H1 (cell line): Measurements from ENCODE around the gene ATP13A2. TPM values are rescaled to one million over a fixed set of nuclear protein-coding genes. Genes with fewer than 3 reads are reported as not detected.

ENCODE experiments used
- CTCF ChIA-PET: fragments of 300-600 bp; sonication (Branson Sonifier 250); formaldehyde crosslinking; loops from one replicate; lab custom pipeline; 2021; ENCODE audit not compliant: partially characterized antibody; lab: Charles Lee
- POLR2A ChIA-PET: fragments of 300-600 bp; sonication (Branson Sonifier 250); formaldehyde crosslinking; loops from one replicate; lab custom pipeline; 2021; ENCODE audit warnings: inconsistent platforms; ENCODE audit not compliant: partially characterized antibody; lab: Charles Lee
- DNase-seq, 2 experiments: peaks; one replicate each; pipeline versions ENCODE4 v3.0.0 to v3.0.0-alpha.2; 2010 to 2022; ENCODE audit warnings: low spot score in 2 of 2, low read depth in 1 of 2, mixed read lengths in 1 of 2
- FAIRE-seq: peaks from 2 replicates; lab custom pipeline; 2011; peaks lifted over from hg19 to GRCh38; lab: Jason Lieb, UNC
- H2AFZ ChIP-seq: 2 replicates; pipeline ENCODE4 v1.8.1; 2012; ENCODE audit warnings: low read length, inconsistent platforms
- H2AK5ac ChIP-seq: 2 replicates; pipeline ENCODE4 v1.6.1; 2013; ENCODE audit warnings: low read depth, low read length
- H2BK120ac ChIP-seq: replicated peaks from 2 replicates; pipeline ENCODE3; 2013; ENCODE audit warnings: low read depth, low read length, inconsistent platforms
- H2BK12ac ChIP-seq: 2 replicates; pipeline ENCODE4 v1.6.1; 2013; ENCODE audit warnings: low read depth, low read length
- H2BK15ac ChIP-seq: 2 replicates; pipeline ENCODE4 v1.6.1; 2013; ENCODE audit warnings: low read length
- H2BK20ac ChIP-seq: 2 replicates; pipeline ENCODE4 v1.6.1; 2013; ENCODE audit warnings: low read length
- H2BK5ac ChIP-seq: 2 replicates; pipeline ENCODE4 v1.6.1; 2013; ENCODE audit warnings: low read depth, low read length
- H3K14ac ChIP-seq: 2 replicates; pipeline ENCODE4 v1.6.1; 2013; ENCODE audit warnings: inconsistent platforms; ENCODE audit not compliant: insufficient read length
- H3K18ac ChIP-seq: 2 replicates; pipeline ENCODE4 v1.6.1; 2013; ENCODE audit warnings: low read length; ENCODE audit errors: extremely low read depth
- H3K23ac ChIP-seq: 2 replicates; pipeline ENCODE4 v1.6.1; 2013; ENCODE audit warnings: inconsistent platforms; ENCODE audit not compliant: insufficient read length
- H3K23me2 ChIP-seq: 2 replicates; pipeline ENCODE4 v1.6.1; 2013; ENCODE audit warnings: low read depth, low read length
- H3K27ac ChIP-seq: 2 replicates; pipeline ENCODE4 v1.6.1; 2011; ENCODE audit warnings: low read depth, low read length, inconsistent platforms
- H3K27me3 ChIP-seq, 4 experiments: replicated peaks in 1 of 4; 1 replicate in 1 of 4; 2 replicates in 3 of 4; pipeline versions ENCODE4 v1.6.1 to v1.8.1; 2011 to 2013; ENCODE audit warnings: low read length in 3 of 4, mild to moderate bottlenecking in 3 of 4, inconsistent platforms in 2 of 4, mixed read lengths in 2 of 4, moderate library complexity in 1 of 4; ENCODE audit not compliant: control insufficient read depth in 3 of 4, insufficient read depth in 3 of 4; ENCODE audit errors: extremely low read depth in 1 of 4
- H3K36me3 ChIP-seq, 4 experiments: 2 replicates each; pipeline versions ENCODE4 v1.6.1 to v1.8.1; 2011 to 2013; ENCODE audit warnings: mild to moderate bottlenecking in 4 of 4, low read length in 3 of 4, moderate library complexity in 2 of 4, control low read depth in 1 of 4, inconsistent platforms in 1 of 4; ENCODE audit not compliant: insufficient read depth in 4 of 4, control insufficient read depth in 2 of 4
- H3K4ac ChIP-seq: replicated peaks from 2 replicates; pipeline ENCODE3; 2013; ENCODE audit warnings: low read length, low read depth, mixed read lengths, inconsistent platforms; ENCODE audit not compliant: insufficient read length
- H3K4me1 ChIP-seq, 4 experiments: replicated peaks in 1 of 4; 1 replicate in 1 of 4; 2 replicates in 3 of 4; pipeline versions ENCODE4 v1.6.1 to v1.8.1; 2011 to 2013; ENCODE audit warnings: low read length in 3 of 4, inconsistent platforms in 2 of 4, mixed read lengths in 1 of 4; ENCODE audit not compliant: insufficient read depth in 4 of 4, control insufficient read depth in 3 of 4
- H3K4me2 ChIP-seq, 2 experiments: 2 replicates each; pipeline versions ENCODE4 v1.6.1 to v1.8.1; 2011 to 2013; ENCODE audit warnings: low read depth in 2 of 2, low read length in 2 of 2, control low read depth in 1 of 2, inconsistent platforms in 1 of 2, mild to moderate bottlenecking in 1 of 2; ENCODE audit not compliant: insufficient read depth in 1 of 2
- H3K4me3 ChIP-seq, 4 experiments: fragments of 200-600, 300-600 bp in 1 of 4; sonication (generic), shearing (Covaris generic), sonication (Bioruptor Twin) in 1 of 4; 2 replicates each; pipeline versions ENCODE4 v1.5.1 to v1.8.1; 2011 to 2016; ENCODE audit warnings: low read length in 4 of 4, low read depth in 3 of 4, control low read depth in 2 of 4, inconsistent platforms in 2 of 4, mild to moderate bottlenecking in 2 of 4, mixed read lengths in 1 of 4, moderate library complexity in 1 of 4; ENCODE audit not compliant: insufficient read depth in 2 of 4; ENCODE audit errors: extremely low read depth in 1 of 4
- H3K56ac ChIP-seq: replicated peaks from 2 replicates; pipeline ENCODE3; 2013; ENCODE audit warnings: low read depth, mild to moderate bottlenecking, mixed read lengths, low read length, inconsistent platforms; ENCODE audit not compliant: insufficient read length
- H3K79me1 ChIP-seq: 2 replicates; pipeline ENCODE4 v1.6.1; 2013; ENCODE audit warnings: low read depth, low read length, control low read depth
- H3K79me2 ChIP-seq, 2 experiments: 2 replicates each; pipeline versions ENCODE4 v1.6.1 to v1.8.1; 2012 to 2013; ENCODE audit warnings: low read length in 2 of 2, mild to moderate bottlenecking in 2 of 2, inconsistent platforms in 1 of 2; ENCODE audit not compliant: insufficient read depth in 2 of 2, control insufficient read depth in 1 of 2
- H3K9ac ChIP-seq, 4 experiments: replicated peaks in 1 of 4; 1 replicate in 1 of 4; 2 replicates in 3 of 4; pipeline versions ENCODE4 v1.6.1 to v1.8.1; 2011 to 2013; ENCODE audit warnings: low read depth in 3 of 4, low read length in 3 of 4, control low read depth in 2 of 4, mild to moderate bottlenecking in 2 of 4, moderate library complexity in 2 of 4, inconsistent platforms in 1 of 4; ENCODE audit errors: extremely low read depth in 1 of 4
- H3K9me3 ChIP-seq, 2 experiments: 2 replicates each; pipeline versions ENCODE4 v1.6.1 to v1.8.1; 2012 to 2013; ENCODE audit warnings: mild to moderate bottlenecking in 2 of 2, moderate library complexity in 2 of 2, control low read depth in 1 of 2, inconsistent platforms in 1 of 2, low read depth in 1 of 2, low read length in 1 of 2, mixed read lengths in 1 of 2; ENCODE audit not compliant: insufficient read depth in 2 of 2
- H4K20me1 ChIP-seq, 2 experiments: replicated peaks in 1 of 2; 2 replicates each; pipeline versions ENCODE3 to v1.8.1; 2011 to 2013; ENCODE audit warnings: inconsistent platforms in 2 of 2, low read length in 2 of 2, mild to moderate bottlenecking in 1 of 2; ENCODE audit not compliant: insufficient read depth in 2 of 2, control insufficient read depth in 1 of 2
- H4K5ac ChIP-seq: 2 replicates; pipeline ENCODE4 v1.6.1; 2013; ENCODE audit warnings: low read length, low read depth, mixed read lengths, inconsistent platforms; ENCODE audit not compliant: insufficient read length
- H4K8ac ChIP-seq: 2 replicates; pipeline ENCODE4 v1.8.0; 2013; ENCODE audit warnings: mild to moderate bottlenecking, moderate library complexity, low read length, inconsistent platforms; ENCODE audit not compliant: insufficient read depth; ENCODE audit errors: extremely low read depth
- H4K91ac ChIP-seq: replicated peaks from 2 replicates; pipeline ENCODE3; 2013; ENCODE audit warnings: low read length, mixed read lengths, inconsistent platforms; ENCODE audit not compliant: insufficient read length
- ATF3 ChIP-seq: IDR thresholded peaks from 2 replicates; pipeline ENCODE4 v1.6.1; 2011; ENCODE audit warnings: low read depth, mild to moderate bottlenecking, low read length; ENCODE audit not compliant: insufficient read depth
- BCL11A ChIP-seq, 2 experiments: IDR thresholded peaks; one replicate each; pipeline ENCODE4 v1.6.1; 2011; ENCODE audit warnings: low read depth in 2 of 2, low read length in 2 of 2, mild to moderate bottlenecking in 2 of 2
- CBX8 ChIP-seq: fragments of 300-800, 300-1000 bp; sonication (generic); IDR thresholded peaks from 2 replicates; pipeline ENCODE4 v1.7.1; 2016; ENCODE audit warnings: low read depth, low read length, borderline replicate concordance
- CHD2 ChIP-seq: IDR thresholded peaks from 2 replicates; pipeline ENCODE4 v1.6.1; 2012; ENCODE audit warnings: low read length, improper control_type of control experiment
- CTCF ChIP-seq, 3 experiments: IDR thresholded peaks; 1 replicate in 2 of 3; 2 replicates in 1 of 3; pipeline versions ENCODE4 v1.5.1 to v1.6.1; 2011; ENCODE audit warnings: low read length in 3 of 3, mild to moderate bottlenecking in 3 of 3, inconsistent platforms in 2 of 3, low read depth in 1 of 3, moderate library complexity in 1 of 3; ENCODE audit not compliant: insufficient read depth in 1 of 3; ENCODE audit errors: control extremely low read depth in 1 of 3
- GTF2F1 ChIP-seq: IDR thresholded peaks from 2 replicates; pipeline ENCODE4 v1.6.1; 2012; ENCODE audit warnings: low read depth, low read length, improper control_type of control experiment, borderline replicate concordance
- KDM4A ChIP-seq: IDR thresholded peaks from one replicate; pipeline ENCODE4 v1.7.1; 2012; ENCODE audit warnings: low read depth, mild to moderate bottlenecking, moderate library complexity, low read length, inconsistent platforms; ENCODE audit not compliant: severe bottlenecking
- RXRA ChIP-seq: IDR thresholded peaks from 2 replicates; pipeline ENCODE4 v1.6.1; 2011; ENCODE audit warnings: low read depth, mild to moderate bottlenecking, low read length, moderate library complexity; ENCODE audit not compliant: insufficient read depth
- SIRT6 ChIP-seq: IDR thresholded peaks from one replicate; pipeline ENCODE4 v1.7.1; 2012; ENCODE audit warnings: low read length, inconsistent platforms
- SP4 ChIP-seq: IDR thresholded peaks from 2 replicates; pipeline ENCODE4 v1.6.1; 2012; ENCODE audit warnings: low read length, inconsistent platforms
- TBP ChIP-seq: IDR thresholded peaks from 2 replicates; pipeline ENCODE4 v1.6.1; 2011; ENCODE audit warnings: low read depth, low read length, improper control_type of control experiment
- TEAD4 ChIP-seq: IDR thresholded peaks from 2 replicates; pipeline ENCODE4 v1.6.1; 2012; ENCODE audit warnings: low read depth, low read length, inconsistent platforms, mixed read lengths
- WGBS, 2 experiments: shearing (Covaris generic) in 1 of 2; methylation state at CpG; one replicate each; pipeline versions ENCODE4 v1.1.6 to v1.1.7; 2013 to 2015; ENCODE audit warnings: low lambda C conversion rate in 2 of 2, mixed read lengths in 2 of 2, inconsistent platforms in 1 of 2, low coverage in 1 of 2, missing lambda C conversion rate in 1 of 2; ENCODE audit not compliant: insufficient replicate concordance in 2 of 2, insufficient coverage in 1 of 2, insufficient read length in 1 of 2; ENCODE audit errors: extremely low coverage in 1 of 2, missing lambda C conversion rate in 1 of 2; 5-methylcytosine and 5-hydroxymethylcytosine counted together
- polyA plus RNA-seq, 7 experiments: library from polyadenylated mRNA; depleted of rRNA in 3 of 7; stranded (reverse) in 5 of 7; unstranded in 2 of 7; fragments of >200 nt in 5 of 7; fragments of 200-250 nt in 2 of 7; gene quantifications; 1 replicate in 5 of 7; 2 replicates in 1 of 7; 4 replicates in 1 of 7; pipeline versions ENCODE4 v1.2.1 to v1.2.3, GENCODE V29; 2011 to 2013; ENCODE audit warnings: missing spikeins in 2 of 7, mixed read lengths in 2 of 7
- total RNA-seq: library from RNA; stranded (reverse); fragmentation: NEBNext Ultra II Directional; extraction: Animal tissue kit (Norgen Biotek cat#: 25700); gene quantifications from 2 replicates; pipeline ENCODE4 v1.2.1, GENCODE V29; 2021

The ATP13A2 gene
- total and polyA plus RNA-seq, 2 of the 8 experiments (the other 6 are each of a cell fraction or from before 2014, with no cell fraction given), result 82.1 to 83.6 TPM

GRCh38 chr1:17056551-17056950, 44.8 kb upstream of the ATP13A2 start:
- H2BK12ac ChIP-seq, result no peak overlapping the region
- no peak for DNase-seq
- H3K4ac ChIP-seq, result no peak overlapping the region
- H3K23me2 ChIP-seq, result peaks cover 5% of the 10 kb centered on the region
- no peak overlapping the region for H4K91ac ChIP-seq
- no peak overlapping the region for H4K5ac ChIP-seq
- FAIRE-seq, result no peak
- H3K14ac ChIP-seq, result no peak overlapping the region
- H3K27ac ChIP-seq, result no peak overlapping the region
- no peaks in the 10 kb centered on the region for H3K9me3 ChIP-seq
- no peak overlapping the region for H2BK5ac ChIP-seq
- H2BK120ac ChIP-seq, result no peak overlapping the region
- no peak overlapping the region for H3K9ac ChIP-seq
- ChIA-PET POLR2A (interaction anchor here (0.6 kb wide), 1 partner anchor 442 kb away, joined by 3 read pairs; no protein-coding TSS in a partner anchor), CTCF (interaction anchor here (1.9 kb wide), 1 partner anchor 65 kb away, joined by 6 read pairs; no protein-coding TSS in a partner anchor)
- H3K36me3 ChIP-seq, result no peaks in the 10 kb centered on the region
- H4K20me1 ChIP-seq, result no peaks in the 10 kb centered on the region
- H3K4me1 ChIP-seq, result peaks cover 4 to 13% (median 7%) of the 10 kb centered on the region in 4 experiments; a peak in 5 of 7 replicates
- H2BK15ac ChIP-seq, result no peak overlapping the region
- H3K4me3 ChIP-seq, result no peak overlapping the region
- no peak overlapping the region for H2BK20ac ChIP-seq
- no peak overlapping the region for H4K8ac ChIP-seq
- H3K56ac ChIP-seq, result no peak overlapping the region
- H3K23ac ChIP-seq, result no peak overlapping the region
- H2AFZ ChIP-seq, result no peak overlapping the region
- no peak overlapping the region for H2AK5ac ChIP-seq
- H3K18ac ChIP-seq, result no peak overlapping the region
- H3K79me2 ChIP-seq, result peaks cover 10 to 16% of the 10 kb centered on the region in 2 experiments
- WGBS, 2 experiments, result 86% methylated on average over 4 of the region's 4 CpGs; no CpG with 5 or more reads in 1 of the 2 experiments
- H3K4me2 ChIP-seq, result no peak overlapping the region
- H3K79me1 ChIP-seq, result 0 out of 2 replicates have a peak, but pooled peaks cover 2% of the 10 kb centered on the region
- no peaks in the 10 kb centered on the region for H3K27me3 ChIP-seq
- TF ChIP-seq ATF3 (no peak), GTF2F1 (no peak), TBP (no peak), KDM4A (no peak), TEAD4 (no peak), SP4 (no peak), CTCF (IDR thresholded peaks at IDR 0.05; ENCODE audit: control extremely low read depth in 1 of 3, insufficient read depth in 1 of 3, low read depth in 1 of 3, low read length in 3 of 3) (no peak), CHD2 (no peak), BCL11A (IDR thresholded peaks at IDR 0.05; ENCODE audit: low read depth in 2 of 2, low read length in 2 of 2) (no peak), SIRT6 (no peak), RXRA (no peak), CBX8 (no peak)
